ENCODE results near the gene SLC51A.

- no peak for TF ChIP-seq CTCF (IDR thresholded peaks at IDR 0.05; ENCODE audit: low read length)
- no peak for TF ChIP-seq EZH2 (IDR thresholded peaks at IDR 0.05; ENCODE audit: borderline replicate concordance, low read length)
Measured at GRCh38 chr3:196275126-196275525, 58.8 kb downstream of the SLC51A start.

Measured in OCI-LY1 (cell line).